ENCODE results near the gene COX7A2. TPM values are rescaled to one million over a fixed set of nuclear protein-coding genes. Genes with fewer than 3 reads are reported as not detected.

Gene COX7A2
- total and polyA plus RNA-seq, 2 of the 4 experiments (the other 2 are of a cell fraction): 174 to 776 TPM

DNA sequence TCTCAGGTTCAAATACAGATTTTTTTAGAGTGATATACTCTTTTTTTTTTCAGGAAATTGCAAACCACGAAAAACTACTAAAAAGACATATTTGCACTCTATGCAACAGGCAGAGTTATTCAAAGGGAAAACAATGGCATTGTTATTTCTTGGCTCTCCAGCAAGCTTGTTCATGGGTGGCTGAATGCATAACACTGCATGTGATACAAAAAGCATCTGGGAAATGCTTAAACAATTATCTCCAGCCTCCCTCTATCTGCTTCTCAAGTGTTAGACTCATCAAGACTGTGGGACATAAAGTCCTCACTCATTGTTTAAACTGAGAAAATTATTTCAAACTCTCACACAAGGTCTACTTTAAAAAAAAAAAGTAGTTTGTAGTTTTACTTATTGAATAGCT, 30.5 kb downstream of the COX7A2 start:
- intact Hi-C loops (cut with micrococcal nuclease) (no loop called here), in situ Hi-C loops (cut with MboI; ENCODE audit: low sequenced_read_pairs) (loop anchor here (5.0 to 10.0 kb wide), 4 partner anchors 1126 to 1538 kb away; no protein-coding TSS in a partner anchor), dilution Hi-C loops (cut with HindIII; ENCODE audit: low sequenced_read_pairs, unreplicated experiment) (no loop called here)
- DNase-seq (no peak), ATAC-seq (ENCODE audit: low read depth) (no peak)
- H4K20me1 ChIP-seq (ENCODE audit: insufficient read depth, low read length): no peaks in the 10 kb centered on the region
- H4K5ac ChIP-seq (ENCODE audit: low read depth, low read length): no peak overlapping the region
- TF ChIP-seq ELK1 (IDR thresholded peaks at IDR 0.05; ENCODE audit: borderline replicate concordance, low read depth, low read length) (no peak), NFE2L2 (IDR thresholded peaks at IDR 0.05; ENCODE audit: low read depth, low read length) (no peak), FOS (IDR thresholded peaks at IDR 0.05; ENCODE audit: low read depth, low read length) (no peak), CEBPB (IDR thresholded peaks at IDR 0.05; ENCODE audit: low read depth, low read length) (no peak)
- H3K23ac ChIP-seq (ENCODE audit: low read depth, low read length): no peak overlapping the region
- H3K79me1 ChIP-seq (ENCODE audit: low read depth in 1 of 2, low read length in 2 of 2): peaks cover 0 to 7% of the 10 kb centered on the region in 2 experiments; a peak in 1 of 4 replicates
- H3K4me2 ChIP-seq (ENCODE audit: low read depth, low read length): no peak overlapping the region
- no TSS peak for BruUV-seq (replicated peaks)
- no peak overlapping the region for H3K4ac ChIP-seq (ENCODE audit: low read depth, low read length)
- no peak overlapping the region for H3K18ac ChIP-seq (ENCODE audit: low read depth, low read length)
- no peak overlapping the region for H3K9ac ChIP-seq (ENCODE audit: low read depth, low read length)
- POLR2A ChIA-PET (ENCODE audit: unreplicated experiment): no interaction called here
- H2AK5ac ChIP-seq (ENCODE audit: low read depth, low read length): no peak overlapping the region
- no peak overlapping the region for H3K27ac ChIP-seq (ENCODE audit: insufficient read depth, low read length)
- no CpG with 5 or more reads among the region's 1 CpG for WGBS, 2 experiments (ENCODE audit: extremely low coverage in 2 of 2, insufficient read length in 1 of 2)
- H2BK120ac ChIP-seq (ENCODE audit: low read depth, low read length): no peak overlapping the region
- H3K14ac ChIP-seq (replicated peaks; ENCODE audit: low read depth, low read length): no peak overlapping the region
- H4K8ac ChIP-seq (ENCODE audit: low read depth in 2 of 2, low read length in 2 of 2): no peak overlapping the region
- no peaks in the 10 kb centered on the region for H3K9me3 ChIP-seq (ENCODE audit: control insufficient read depth, insufficient read depth, low read length)
- no peak overlapping the region for H2AK9ac ChIP-seq (replicated peaks; ENCODE audit: low read depth, low read length, poor library complexity)
- H3K4me1 ChIP-seq (ENCODE audit: control insufficient read depth, insufficient read depth, low read length): peaks cover 12% of the 10 kb centered on the region
- no peak overlapping the region for H2BK5ac ChIP-seq (ENCODE audit: low read depth, low read length, poor library complexity, severe bottlenecking)
- 0 out of 2 replicates have a peak, but pooled peaks cover 2% of the 10 kb centered on the region for H3K9me1 ChIP-seq (ENCODE audit: insufficient read depth, low read length)
- H3K36me3 ChIP-seq (ENCODE audit: control insufficient read depth, insufficient read depth, low read length): no peaks in the 10 kb centered on the region
- no peak overlapping the region for H2AFZ ChIP-seq (replicated peaks; ENCODE audit: low read length, poor library complexity)
- CTCF ChIA-PET: interaction anchor here (0.6 kb wide), 1 partner anchor 1480 kb away, joined by 7 read pairs; no protein-coding TSS in a partner anchor
- no peak overlapping the region for H2BK15ac ChIP-seq (ENCODE audit: low read depth, low read length)
- no peak overlapping the region for H3K4me3 ChIP-seq (ENCODE audit: insufficient read depth, low read depth, low read length)
- H4K91ac ChIP-seq (ENCODE audit: insufficient read depth, low read depth, low read length): no peak overlapping the region
- H3K56ac ChIP-seq (ENCODE audit: extremely low read depth, insufficient read depth, low read length): no peak overlapping the region
- H2BK20ac ChIP-seq (ENCODE audit: low read depth, low read length): no peak overlapping the region
- H3K27me3 ChIP-seq (ENCODE audit: control insufficient read depth, insufficient read depth, low read length): no peaks in the 10 kb centered on the region
